Kidney (tissue), 14 donors: Measurements from ENCODE around the gene TUBA3E. TPM values are rescaled to one million over a fixed set of nuclear protein-coding genes. Genes with fewer than 3 reads are reported as not detected.
"Not testable (repeated sequence)": the region's sequence is repeated elsewhere in the genome, so short reads cannot be mapped to it uniquely, and the experiment has no call there.

Experiments used
- DNase-seq, 5 donors: peaks; one replicate each; pipeline ENCODE4 v3.0.0-alpha.2; 2013 to 2020
- FAIRE-seq: peaks from 2 replicates; lab custom pipeline; 2012; peaks lifted over from hg19 to GRCh38; lab: Jason Lieb, UNC
- H3K27ac ChIP-seq, 2 donors: one replicate each; pipeline ENCODE4 v1.7.0; 2013; ENCODE audit warnings: low read depth in 2 of 2, low read length in 2 of 2, inconsistent platforms in 1 of 2
- H3K27me3 ChIP-seq: one replicate; pipeline ENCODE4 v1.7.1; 2013; ENCODE audit warnings: low read length, inconsistent platforms; ENCODE audit not compliant: control insufficient read depth, insufficient read depth
- H3K36me3 ChIP-seq, 3 donors: one replicate each; pipeline versions ENCODE4 v1.7.0 to v1.7.1; 2013; ENCODE audit warnings: low read length in 3 of 3, control low read depth in 1 of 3, inconsistent platforms in 1 of 3; ENCODE audit not compliant: insufficient read depth in 3 of 3, control insufficient read depth in 2 of 3
- H3K4me1 ChIP-seq, 3 donors: one replicate each; pipeline versions ENCODE4 v1.7.0 to v1.7.1; 2013; ENCODE audit warnings: low read length in 3 of 3, inconsistent platforms in 1 of 3, low read depth in 1 of 3; ENCODE audit not compliant: control insufficient read depth in 2 of 3, insufficient read depth in 2 of 3
- H3K4me3 ChIP-seq, 3 donors: one replicate each; pipeline versions ENCODE4 v1.7.0 to v1.8.1; 2013; ENCODE audit warnings: low read length in 3 of 3, control low read depth in 1 of 3, inconsistent platforms in 1 of 3
- H3K9ac ChIP-seq, 3 donors: one replicate each; pipeline versions ENCODE4 v1.7.0 to v1.7.1; 2013; ENCODE audit warnings: low read length in 3 of 3, control low read depth in 1 of 3, inconsistent platforms in 1 of 3
- H3K9me3 ChIP-seq, 3 donors: one replicate each; pipeline versions ENCODE4 v1.7.0 to v1.7.1; 2013; ENCODE audit warnings: low read length in 3 of 3, control low read depth in 1 of 3, inconsistent platforms in 1 of 3; ENCODE audit not compliant: control insufficient read depth in 2 of 3, insufficient read depth in 1 of 3
- CTCF ChIP-seq: IDR thresholded peaks from 3 replicates; pipeline ENCODE4 v1.5.1; 2012; ENCODE audit warnings: mild to moderate bottlenecking, moderate library complexity, borderline replicate concordance; ENCODE audit not compliant: insufficient read depth; ENCODE audit errors: extremely low read depth
- intact Hi-C: fragments of 100-400 bp; cut with DNase I; formaldehyde crosslinking; loops from one replicate; pipeline ENCODE4 v1.11.1; 2022
- polyA plus RNA-seq: library from polyadenylated mRNA; stranded (reverse); fragments of 350-450 nt; fragmentation: Illumina TruSeq; extraction: RNeasy Lipid Tissue Mini Kit (QIAGEN cat#74804); gene quantifications from one replicate; pipeline ENCODE4 v1.2.3, GENCODE V29; 2014; ENCODE audit warnings: low read depth, low replicate concordance; ENCODE audit not compliant: insufficient read depth
- total RNA-seq: library from RNA; stranded (reverse); fragmentation: NEBNext Ultra II Directional; extraction: Animal tissue kit (Norgen Biotek cat#: 25700); gene quantifications from one replicate; pipeline ENCODE4 v1.2.1, GENCODE V29; 2021
- donor health status: control.
- donor health status: control.
- donor health status: control.
- donor health status: control.
- donor health status: control.
- donor health status: DM: yes; HTN: yes; CAD: no.
- donor health status: Normal renal cell carcinoma (clear cell type).

The TUBA3E gene
- total and polyA plus RNA-seq, 2 donors from 2014 or later: not detected

- H3K9me3 ChIP-seq: no peaks in the 10 kb centered on the region
- DNase-seq (peak in 1 of 5 donors; percentile 27), FAIRE-seq (no peak)
- no peaks in the 10 kb centered on the region for H3K4me1 ChIP-seq
- intact Hi-C loops: no loop called here
- no peak overlapping the region for H3K4me3 ChIP-seq
- no peak overlapping the region for H3K9ac ChIP-seq
- H3K36me3 ChIP-seq: no peaks in the 10 kb centered on the region
- no peak for TF ChIP-seq CTCF
- no peak overlapping the region for H3K27ac ChIP-seq
- no peaks in the 10 kb centered on the region for H3K27me3 ChIP-seq
Measured at GRCh38 chr2:130156624-130157004, 41.6 kb downstream of the TUBA3E start.

- H3K9me3 ChIP-seq, H3K36me3 ChIP-seq, H3K27me3 ChIP-seq, intact Hi-C loops, H3K27ac ChIP-seq, H3K9ac ChIP-seq, H3K4me1 ChIP-seq, FAIRE-seq, H3K4me3 ChIP-seq: not testable (repeated sequence)
- peak in 4 of 5 donors; percentile 30 to 82 (median 52) for DNase-seq
- TF ChIP-seq CTCF: peak; percentile 51
Measured at GRCh38 chr2:130155956-130156623, 42.1 kb downstream of the TUBA3E start.

- Histone ChIP-seq H3K36me3 (no peaks in the 10 kb centered on the region), H3K27ac (no peak overlapping the region), H3K9ac (no peak overlapping the region), H3K4me1 (no peaks in the 10 kb centered on the region), H3K27me3 (no peaks in the 10 kb centered on the region), H3K9me3 (no peaks in the 10 kb centered on the region), H3K4me3 (no peak overlapping the region)
- DNase-seq (peak in 1 of 5 donors; percentile 76), FAIRE-seq (no peak)
- intact Hi-C loops: no loop called here
- TF ChIP-seq CTCF: no peak
Measured at GRCh38 chr2:130154773-130155765, 43.2 kb downstream of the TUBA3E start.

- H3K27me3 ChIP-seq, FAIRE-seq, H3K4me1 ChIP-seq, H3K9ac ChIP-seq, H3K36me3 ChIP-seq, H3K9me3 ChIP-seq, H3K27ac ChIP-seq, H3K4me3 ChIP-seq, intact Hi-C loops: not testable (repeated sequence)
- peak in 1 of 5 donors; percentile 33 for DNase-seq
Measured at GRCh38 chr2:130154423-130154770, 43.8 kb downstream of the TUBA3E start.

GRCh38 chr2:130153721-130154422 lies 44.4 kb downstream of the TUBA3E start:
- H3K27me3 ChIP-seq, intact Hi-C loops, FAIRE-seq, H3K4me1 ChIP-seq, H3K27ac ChIP-seq, H3K4me3 ChIP-seq, H3K9me3 ChIP-seq, H3K9ac ChIP-seq, H3K36me3 ChIP-seq: not testable (repeated sequence)
- DNase-seq: peak in 1 of 5 donors; percentile 52
